RWPE2 (cell line): Measurements from ENCODE around the gene MAP3K19.
"Not testable (repeated sequence)": the region's sequence is repeated elsewhere in the genome, so short reads cannot be mapped to it uniquely, and the experiment has no call there.

Experiments used
- ATAC-seq: fragments of 200-7000 bp; cut with Tn5 transposase; 3 replicates; pipeline ENCODE4 v1.9.1; 2021; ENCODE audit warnings: low read depth
- DNase-seq: peaks from one replicate; pipeline ENCODE4 v3.0.0-alpha.2; 2020; ENCODE audit warnings: low spot score
- H3K27ac ChIP-seq: fragments of 450-650 bp; 2 replicates; pipeline ENCODE4 v1.5.1; 2017; ENCODE audit warnings: mild to moderate bottlenecking; ENCODE audit not compliant: poor library complexity, severe bottlenecking
- H3K27me3 ChIP-seq: fragments of 250-450 bp; sonication (Bioruptor Pico); 2 replicates; pipeline ENCODE4 v1.5.1; 2021; ENCODE audit warnings: mild to moderate bottlenecking, moderate library complexity; ENCODE audit not compliant: insufficient read depth, poor library complexity, severe bottlenecking
- H3K36me3 ChIP-seq: fragments of 250-450 bp; sonication (Bioruptor Pico); 2 replicates; pipeline ENCODE4 v1.5.1; 2020; ENCODE audit warnings: low read depth, mild to moderate bottlenecking, moderate library complexity
- H3K4me1 ChIP-seq: fragments of 250-450 bp; sonication (Bioruptor Pico); 2 replicates; pipeline ENCODE4 v1.5.1; 2021; ENCODE audit warnings: mild to moderate bottlenecking, moderate library complexity; ENCODE audit not compliant: insufficient read depth, poor library complexity, severe bottlenecking
- H3K4me3 ChIP-seq: fragments of 250-450 bp; sonication (Bioruptor Pico); 2 replicates; pipeline ENCODE4 v1.5.1; 2021; ENCODE audit warnings: mild to moderate bottlenecking, moderate library complexity; ENCODE audit not compliant: severe bottlenecking
- H3K9me3 ChIP-seq: fragments of 250-450 bp; sonication (Bioruptor Pico); 2 replicates; pipeline ENCODE4 v1.5.1; 2021; ENCODE audit warnings: mild to moderate bottlenecking, moderate library complexity; ENCODE audit not compliant: severe bottlenecking
- TF ChIP-seq, protein P1 (sequence below): fragments of 450-650 bp; IDR thresholded peaks from one replicate; pipeline ENCODE4 v1.5.1; 2017; ENCODE audit warnings: mild to moderate bottlenecking, moderate library complexity; ENCODE audit not compliant: poor library complexity, severe bottlenecking

The MAP3K19 gene

DNA sequence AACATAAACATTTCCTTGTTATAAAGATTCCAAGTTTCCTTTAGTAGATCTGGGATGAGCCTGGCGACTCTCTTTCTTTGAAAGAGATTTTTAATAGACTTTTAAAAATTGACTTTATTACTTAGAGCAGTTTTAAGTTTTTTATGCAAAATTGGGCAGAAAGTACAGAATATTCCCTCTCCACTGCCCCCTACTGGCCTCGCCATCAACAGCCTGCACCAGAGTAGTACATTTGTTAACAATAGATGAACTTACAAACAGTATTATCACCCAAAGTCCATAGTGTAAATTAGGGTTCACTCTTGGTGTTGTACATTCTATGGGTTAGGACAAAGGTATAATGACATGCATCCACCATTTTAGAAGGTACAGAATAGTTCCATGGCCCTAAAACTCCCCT is 3.9 kb downstream of the MAP3K19 start:
- no peaks in the 10 kb centered on the region for H3K9me3 ChIP-seq
- H3K4me1 ChIP-seq, result no peaks in the 10 kb centered on the region
- H3K27me3 ChIP-seq, result no peaks in the 10 kb centered on the region
- no peak overlapping the region for H3K27ac ChIP-seq
- H3K4me3 ChIP-seq, result no peak overlapping the region
- ATAC-seq, result no peak
- no peak for DNase-seq
- no peaks in the 10 kb centered on the region for H3K36me3 ChIP-seq
- TF ChIP-seq, protein P1, sequence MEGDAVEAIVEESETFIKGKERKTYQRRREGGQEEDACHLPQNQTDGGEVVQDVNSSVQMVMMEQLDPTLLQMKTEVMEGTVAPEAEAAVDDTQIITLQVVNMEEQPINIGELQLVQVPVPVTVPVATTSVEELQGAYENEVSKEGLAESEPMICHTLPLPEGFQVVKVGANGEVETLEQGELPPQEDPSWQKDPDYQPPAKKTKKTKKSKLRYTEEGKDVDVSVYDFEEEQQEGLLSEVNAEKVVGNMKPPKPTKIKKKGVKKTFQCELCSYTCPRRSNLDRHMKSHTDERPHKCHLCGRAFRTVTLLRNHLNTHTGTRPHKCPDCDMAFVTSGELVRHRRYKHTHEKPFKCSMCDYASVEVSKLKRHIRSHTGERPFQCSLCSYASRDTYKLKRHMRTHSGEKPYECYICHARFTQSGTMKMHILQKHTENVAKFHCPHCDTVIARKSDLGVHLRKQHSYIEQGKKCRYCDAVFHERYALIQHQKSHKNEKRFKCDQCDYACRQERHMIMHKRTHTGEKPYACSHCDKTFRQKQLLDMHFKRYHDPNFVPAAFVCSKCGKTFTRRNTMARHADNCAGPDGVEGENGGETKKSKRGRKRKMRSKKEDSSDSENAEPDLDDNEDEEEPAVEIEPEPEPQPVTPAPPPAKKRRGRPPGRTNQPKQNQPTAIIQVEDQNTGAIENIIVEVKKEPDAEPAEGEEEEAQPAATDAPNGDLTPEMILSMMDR, result peak; percentile 19

DNA sequence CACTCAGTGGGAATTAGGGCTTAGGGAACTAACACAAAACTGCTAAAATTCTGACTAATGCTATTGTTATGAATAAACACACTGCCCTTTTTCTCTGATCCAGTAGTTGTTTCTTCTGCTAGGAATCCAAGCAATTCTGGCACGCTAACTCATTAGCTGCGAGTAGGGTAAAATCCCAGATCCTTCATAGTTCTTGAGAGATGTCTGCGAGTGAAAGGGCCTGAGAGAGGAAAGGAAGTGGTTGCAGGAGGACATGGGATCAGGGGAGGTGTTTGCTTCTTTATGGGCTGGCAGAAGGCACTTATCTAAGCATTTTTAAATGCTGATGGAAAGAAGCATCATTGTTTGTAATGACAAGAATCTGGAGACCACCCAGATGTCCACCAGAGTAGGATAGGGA is 9.4 kb downstream of the MAP3K19 start:
- Histone ChIP-seq H3K36me3 (no peaks in the 10 kb centered on the region), H3K4me3 (no peak overlapping the region), H3K9me3 (peaks cover 2% of the 10 kb centered on the region), H3K27ac (no peak overlapping the region), H3K27me3 (no peaks in the 10 kb centered on the region), H3K4me1 (no peaks in the 10 kb centered on the region)
- DNase-seq (no peak), ATAC-seq (no peak)
- TF ChIP-seq, protein P1, result no peak

DNA sequence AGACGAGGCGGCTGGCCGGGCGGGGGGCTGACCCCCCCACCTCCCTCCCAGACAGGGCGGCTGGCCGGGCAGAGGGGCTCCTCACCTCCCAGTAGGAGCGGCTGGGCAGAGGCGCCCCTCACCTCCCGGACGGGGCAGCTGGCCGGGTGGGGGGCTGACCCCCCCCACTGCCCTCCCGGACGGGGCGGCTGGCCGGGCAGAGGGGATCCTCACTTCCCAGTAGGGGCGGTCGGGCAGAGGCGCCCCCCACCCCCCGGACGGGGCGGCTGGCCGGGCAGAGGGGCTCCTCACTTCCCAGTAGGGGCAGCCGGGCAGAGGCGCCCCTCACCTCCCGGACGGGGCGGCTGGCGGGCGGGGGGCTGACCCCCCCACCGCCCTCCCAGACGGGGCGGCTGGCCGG is 14.0 kb downstream of the MAP3K19 start:
- not testable (repeated sequence) for ATAC-seq, H3K27ac ChIP-seq, H3K9me3 ChIP-seq, H3K27me3 ChIP-seq, H3K36me3 ChIP-seq, H3K4me3 ChIP-seq, H3K4me1 ChIP-seq, DNase-seq

DNA sequence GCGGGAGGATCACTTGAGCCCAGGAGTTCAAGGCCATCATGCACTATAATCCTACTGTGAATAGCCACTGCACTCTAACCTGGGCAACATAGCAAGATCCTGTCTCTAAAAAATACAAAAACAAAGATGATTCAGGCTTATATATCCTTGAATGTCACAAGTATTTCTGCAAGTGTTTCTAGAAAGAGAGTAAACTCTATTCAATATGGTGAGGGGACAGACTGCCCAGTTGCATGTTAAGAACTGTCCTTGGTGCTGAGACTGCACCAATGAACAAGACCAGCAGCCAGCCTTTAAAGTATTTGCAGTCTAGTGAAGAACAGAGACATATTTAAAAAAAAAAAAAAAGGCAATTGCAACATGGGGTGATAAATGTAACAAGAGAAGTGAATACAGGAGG is 16.4 kb downstream of the MAP3K19 start:
- H3K4me1 ChIP-seq, result no peaks in the 10 kb centered on the region
- no peak overlapping the region for H3K4me3 ChIP-seq
- DNase-seq, result no peak

DNA sequence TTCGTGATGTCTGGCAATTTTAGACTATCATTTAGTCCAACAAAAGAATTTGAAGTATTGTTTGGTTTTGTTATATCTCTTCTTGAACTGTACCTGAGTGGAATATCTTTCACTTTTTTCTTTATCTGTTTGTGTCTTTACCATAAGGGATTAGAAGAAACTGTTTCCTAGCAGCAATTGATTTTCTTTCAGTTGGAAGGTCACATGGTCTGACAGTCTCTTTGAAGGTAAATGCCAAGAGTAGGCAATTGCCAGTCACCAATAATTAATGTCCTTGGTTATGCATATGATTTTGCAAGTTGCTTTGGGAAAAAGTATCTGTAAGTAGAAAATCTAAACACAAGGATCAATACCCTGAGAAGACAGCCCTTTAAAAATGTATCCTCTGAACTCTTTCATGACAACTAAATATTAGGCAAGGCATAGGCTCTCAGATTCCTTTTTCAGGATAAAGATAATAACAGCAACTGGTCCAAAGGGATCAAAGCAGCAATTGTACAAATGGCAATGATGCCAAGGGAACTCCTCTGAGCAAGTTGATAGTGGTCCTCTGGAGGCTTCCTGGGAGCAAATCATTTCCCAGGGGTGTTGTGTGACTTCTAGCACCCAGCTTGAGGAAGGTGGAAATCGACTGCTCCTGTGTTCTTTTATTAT is 17.6 kb downstream of the MAP3K19 start:
- no peak for ATAC-seq
- TF ChIP-seq, protein P1, result no peak
- H3K36me3 ChIP-seq, result no peaks in the 10 kb centered on the region

More for the DNA sequence above, 16.4 kb downstream of the MAP3K19 start:
- Histone ChIP-seq H3K27ac (no peak overlapping the region), H3K36me3 (no peaks in the 10 kb centered on the region), H3K9me3 (peaks cover 2% of the 10 kb centered on the region), H3K27me3 (no peaks in the 10 kb centered on the region)
- TF ChIP-seq, protein P1, result no peak
- no peak for ATAC-seq

More for the DNA sequence above, 17.6 kb downstream of the MAP3K19 start:
- no peak overlapping the region for H3K4me3 ChIP-seq
- no peak for DNase-seq
- H3K27ac ChIP-seq, result no peak overlapping the region
- H3K27me3 ChIP-seq, result no peaks in the 10 kb centered on the region
- H3K9me3 ChIP-seq, result no peaks in the 10 kb centered on the region
- H3K4me1 ChIP-seq, result no peaks in the 10 kb centered on the region
